HepG2 (cell line): Measurements from ENCODE around the gene FGFBP2. TPM values are rescaled to one million over a fixed set of nuclear protein-coding genes. Genes with fewer than 3 reads are reported as not detected.

Experiments used
- polyA plus RNA-seq, 8 experiments: library from polyadenylated mRNA; depleted of rRNA in 3 of 8; stranded (reverse) in 7 of 8; unstranded in 1 of 8; fragments of >200 nt; fragmentation: Illumina TruSeq in 4 of 8; extraction: Trizol in 4 of 8; gene quantifications; 2 replicates each; pipeline versions ENCODE4 v1.2.1 to v1.2.3, GENCODE V29; 2011 to 2016; ENCODE audit warnings: low read depth in 4 of 8, missing spikeins in 1 of 8, mixed read lengths in 1 of 8; ENCODE audit not compliant: insufficient read depth in 1 of 8
- total RNA-seq, 5 experiments: library from RNA; depleted of rRNA; stranded (reverse); fragments of >200 nt; fragmentation: Illumina TruSeq; extraction: Trizol; gene quantifications; 2 replicates each; pipeline ENCODE4 v1.2.3, GENCODE V29; 2016; ENCODE audit warnings: low read depth in 1 of 5
- TF ChIP-seq, protein P1 (sequence below): sonication (generic); formaldehyde crosslinking; IDR thresholded peaks from 2 replicates; pipeline ENCODE4 v1.5.0; 2020; ENCODE audit warnings: mild to moderate bottlenecking, missing genetic modification reagents, borderline replicate concordance

Gene FGFBP2
- total and polyA plus RNA-seq, 2 of the 13 experiments (the other 11 are each of a cell fraction or from before 2014, with no cell fraction given) = not detected

DNA sequence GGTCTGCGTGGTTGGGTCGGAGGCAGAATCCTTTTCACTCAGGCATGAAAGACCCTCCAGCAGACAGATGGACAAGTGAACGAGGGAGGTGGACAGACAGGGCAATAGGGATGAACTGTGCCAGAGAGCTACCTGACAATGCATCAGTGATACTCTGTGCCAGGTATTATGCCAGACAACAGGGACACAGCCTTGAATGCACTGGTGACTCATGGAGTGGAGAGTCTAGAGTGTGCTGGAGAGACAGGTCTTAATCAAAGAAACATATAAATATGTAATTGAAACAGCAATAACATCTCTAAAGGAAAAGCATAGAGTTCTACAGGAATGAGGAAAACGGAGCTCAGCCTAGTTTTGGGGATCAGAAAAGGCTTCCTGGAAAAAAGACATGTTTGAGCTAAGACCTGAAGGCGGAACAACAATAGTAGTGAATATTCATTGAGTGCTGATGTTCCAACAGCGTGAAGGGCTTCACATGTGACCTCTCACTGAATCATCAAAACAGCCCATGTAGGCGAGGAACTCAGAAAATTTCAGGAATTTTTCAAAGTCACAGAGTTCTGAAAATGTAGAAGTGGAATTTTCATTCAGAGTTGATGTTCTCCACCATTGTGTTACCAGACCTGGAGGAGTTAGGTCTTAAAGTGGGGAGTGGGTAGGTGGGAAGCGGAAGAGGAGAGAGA, 20.0 kb upstream of the FGFBP2 start (continued):
- TF ChIP-seq, protein P1, sequence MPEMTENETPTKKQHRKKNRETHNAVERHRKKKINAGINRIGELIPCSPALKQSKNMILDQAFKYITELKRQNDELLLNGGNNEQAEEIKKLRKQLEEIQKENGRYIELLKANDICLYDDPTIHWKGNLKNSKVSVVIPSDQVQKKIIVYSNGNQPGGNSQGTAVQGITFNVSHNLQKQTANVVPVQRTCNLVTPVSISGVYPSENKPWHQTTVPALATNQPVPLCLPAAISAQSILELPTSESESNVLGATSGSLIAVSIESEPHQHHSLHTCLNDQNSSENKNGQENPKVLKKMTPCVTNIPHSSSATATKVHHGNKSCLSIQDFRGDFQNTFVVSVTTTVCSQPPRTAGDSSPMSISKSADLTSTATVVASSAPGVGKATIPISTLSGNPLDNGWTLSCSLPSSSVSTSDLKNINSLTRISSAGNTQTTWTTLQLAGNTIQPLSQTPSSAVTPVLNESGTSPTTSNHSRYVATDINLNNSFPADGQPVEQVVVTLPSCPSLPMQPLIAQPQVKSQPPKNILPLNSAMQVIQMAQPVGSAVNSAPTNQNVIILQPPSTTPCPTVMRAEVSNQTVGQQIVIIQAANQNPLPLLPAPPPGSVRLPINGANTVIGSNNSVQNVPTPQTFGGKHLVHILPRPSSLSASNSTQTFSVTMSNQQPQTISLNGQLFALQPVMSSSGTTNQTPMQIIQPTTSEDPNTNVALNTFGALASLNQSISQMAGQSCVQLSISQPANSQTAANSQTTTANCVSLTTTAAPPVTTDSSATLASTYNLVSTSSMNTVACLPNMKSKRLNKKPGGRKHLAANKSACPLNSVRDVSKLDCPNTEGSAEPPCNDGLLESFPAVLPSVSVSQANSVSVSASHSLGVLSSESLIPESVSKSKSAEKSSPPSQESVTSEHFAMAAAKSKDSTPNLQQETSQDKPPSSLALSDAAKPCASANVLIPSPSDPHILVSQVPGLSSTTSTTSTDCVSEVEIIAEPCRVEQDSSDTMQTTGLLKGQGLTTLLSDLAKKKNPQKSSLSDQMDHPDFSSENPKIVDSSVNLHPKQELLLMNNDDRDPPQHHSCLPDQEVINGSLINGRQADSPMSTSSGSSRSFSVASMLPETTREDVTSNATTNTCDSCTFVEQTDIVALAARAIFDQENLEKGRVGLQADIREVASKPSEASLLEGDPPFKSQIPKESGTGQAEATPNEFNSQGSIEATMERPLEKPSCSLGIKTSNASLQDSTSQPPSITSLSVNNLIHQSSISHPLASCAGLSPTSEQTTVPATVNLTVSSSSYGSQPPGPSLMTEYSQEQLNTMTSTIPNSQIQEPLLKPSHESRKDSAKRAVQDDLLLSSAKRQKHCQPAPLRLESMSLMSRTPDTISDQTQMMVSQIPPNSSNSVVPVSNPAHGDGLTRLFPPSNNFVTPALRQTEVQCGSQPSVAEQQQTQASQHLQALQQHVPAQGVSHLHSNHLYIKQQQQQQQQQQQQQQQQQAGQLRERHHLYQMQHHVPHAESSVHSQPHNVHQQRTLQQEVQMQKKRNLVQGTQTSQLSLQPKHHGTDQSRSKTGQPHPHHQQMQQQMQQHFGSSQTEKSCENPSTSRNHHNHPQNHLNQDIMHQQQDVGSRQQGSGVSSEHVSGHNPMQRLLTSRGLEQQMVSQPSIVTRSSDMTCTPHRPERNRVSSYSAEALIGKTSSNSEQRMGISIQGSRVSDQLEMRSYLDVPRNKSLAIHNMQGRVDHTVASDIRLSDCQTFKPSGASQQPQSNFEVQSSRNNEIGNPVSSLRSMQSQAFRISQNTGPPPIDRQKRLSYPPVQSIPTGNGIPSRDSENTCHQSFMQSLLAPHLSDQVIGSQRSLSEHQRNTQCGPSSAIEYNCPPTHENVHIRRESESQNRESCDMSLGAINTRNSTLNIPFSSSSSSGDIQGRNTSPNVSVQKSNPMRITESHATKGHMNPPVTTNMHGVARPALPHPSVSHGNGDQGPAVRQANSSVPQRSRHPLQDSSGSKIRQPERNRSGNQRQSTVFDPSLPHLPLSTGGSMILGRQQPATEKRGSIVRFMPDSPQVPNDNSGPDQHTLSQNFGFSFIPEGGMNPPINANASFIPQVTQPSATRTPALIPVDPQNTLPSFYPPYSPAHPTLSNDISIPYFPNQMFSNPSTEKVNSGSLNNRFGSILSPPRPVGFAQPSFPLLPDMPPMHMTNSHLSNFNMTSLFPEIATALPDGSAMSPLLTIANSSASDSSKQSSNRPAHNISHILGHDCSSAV (CRISPR knock-in tag) = no peak
